GM19035 (cell line): Measurements from ENCODE around the gene POU2F2.

Source experiments
- ATAC-seq: cut with Tn5 transposase; IDR thresholded peaks from one replicate; pipeline ENCODE4 v1.9.1; 2021; ENCODE audit not compliant: unreplicated experiment

POU2F2 gene

GRCh38 chr19:42081584-42082203 lies 50.6 kb downstream of the POU2F2 start:
- ATAC-seq = no peak

GRCh38 chr19:42080764-42081375 lies 51.4 kb downstream of the POU2F2 start:
- ATAC-seq = no peak

- ATAC-seq = no peak
These were observed 52.1 kb downstream of the POU2F2 start for GRCh38 chr19:42079886-42080763.

- no peak for ATAC-seq
These were observed 53.0 kb downstream of the POU2F2 start for GRCh38 chr19:42079276-42079669.

DNA sequence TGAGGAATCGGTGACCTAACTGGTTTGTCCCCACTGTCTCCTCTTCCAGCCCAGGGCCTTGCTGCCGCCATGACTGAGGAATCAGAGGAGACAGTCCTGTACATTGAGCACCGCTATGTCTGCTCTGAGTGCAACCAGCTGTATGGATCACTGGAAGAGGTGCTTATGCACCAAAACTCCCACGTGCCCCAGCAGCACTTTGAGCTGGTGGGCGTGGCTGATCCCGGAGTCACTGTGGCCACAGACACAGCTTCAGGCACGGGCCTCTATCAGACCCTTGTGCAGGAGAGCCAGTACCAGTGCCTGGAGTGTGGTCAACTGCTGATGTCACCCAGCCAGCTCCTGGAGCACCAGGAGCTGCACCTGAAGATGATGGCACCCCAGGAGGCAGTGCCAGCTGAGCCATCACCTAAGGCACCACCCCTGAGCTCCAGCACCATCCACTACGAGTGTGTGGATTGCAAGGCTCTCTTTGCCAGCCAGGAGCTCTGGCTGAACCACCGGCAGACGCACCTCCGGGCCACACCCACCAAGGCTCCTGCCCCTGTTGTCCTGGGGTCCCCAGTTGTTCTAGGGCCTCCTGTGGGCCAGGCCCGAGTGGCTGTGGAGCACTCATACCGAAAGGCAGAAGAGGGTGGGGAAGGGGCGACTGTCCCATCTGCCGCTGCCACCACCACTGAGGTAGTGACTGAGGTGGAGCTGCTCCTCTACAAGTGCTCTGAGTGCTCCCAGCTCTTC lies 53.5 kb downstream of the POU2F2 start:
- no peak for ATAC-seq

GRCh38 chr19:42078058-42078457 lies 54.2 kb downstream of the POU2F2 start:
- no peak for ATAC-seq

DNA sequence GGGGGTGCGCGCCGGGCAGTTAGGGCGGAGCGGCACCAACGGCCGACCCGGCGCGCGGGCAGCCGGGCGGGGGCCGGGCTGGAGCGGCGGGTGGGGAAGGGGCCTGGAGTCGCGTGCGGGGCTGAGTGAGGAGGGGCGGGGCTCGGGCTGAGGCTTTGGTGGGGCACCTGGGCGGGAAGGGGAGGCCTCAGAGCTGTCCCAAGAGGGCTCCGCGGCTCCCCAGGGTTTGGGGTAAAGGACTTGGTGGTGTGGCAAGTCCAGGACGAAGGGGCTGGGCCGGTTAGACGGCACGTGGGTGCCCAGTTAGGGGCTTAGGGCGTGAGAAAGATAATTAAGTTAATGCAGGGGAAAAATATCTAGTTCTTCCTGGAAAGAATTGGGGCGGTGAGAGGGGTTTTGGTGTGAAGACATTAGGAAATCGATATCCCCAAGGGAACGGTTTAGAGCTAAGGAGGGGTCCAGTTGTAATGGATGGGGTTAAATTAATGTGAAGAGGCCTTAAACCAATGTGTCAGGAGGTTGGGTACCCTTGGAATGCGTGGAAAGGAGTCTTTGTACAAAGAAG lies 55.8 kb downstream of the POU2F2 start:
- ATAC-seq = no peak

DNA sequence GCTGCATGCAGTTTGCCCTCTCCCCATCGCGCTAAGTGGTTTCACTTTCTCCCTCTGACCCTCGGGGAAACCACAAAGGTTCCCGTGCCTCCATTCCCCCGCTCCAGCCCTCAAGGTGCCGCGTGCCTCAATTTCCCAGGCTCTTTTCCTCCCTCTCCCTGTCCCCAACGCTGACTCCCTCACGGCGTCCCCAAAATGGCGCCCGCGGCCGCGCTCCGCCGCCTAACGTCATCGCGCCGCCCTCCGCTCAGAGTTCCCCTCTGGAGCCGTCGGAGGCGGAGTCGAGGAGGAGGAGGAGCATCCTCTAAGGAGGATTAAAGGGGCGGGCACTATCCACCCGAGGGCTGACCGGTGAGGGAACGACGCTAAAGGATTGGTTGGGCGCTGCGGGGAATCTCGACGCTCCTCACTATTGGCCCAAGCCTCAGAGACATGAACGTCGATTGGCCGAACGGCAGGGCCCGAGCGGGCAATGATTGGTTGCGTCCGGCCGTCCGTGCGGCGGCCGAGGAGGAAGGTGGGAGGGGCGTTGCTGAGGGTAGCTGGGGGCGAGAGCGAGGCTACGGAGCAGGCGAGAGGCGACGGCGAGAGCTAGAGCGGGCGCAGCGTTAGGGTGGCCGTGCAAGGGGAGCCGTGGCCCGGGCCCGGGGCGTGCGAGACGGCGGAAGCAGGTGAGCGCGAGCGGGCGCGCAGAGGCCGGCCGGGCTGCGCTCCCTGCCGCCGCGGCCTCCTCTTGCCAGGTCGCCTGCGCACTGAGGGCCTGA lies 56.4 kb downstream of the POU2F2 start, which contains the start of gene ZNF574:
Gene ZNF574, plus strand, starts transcription at position 551 of the 764 bp plus-strand sequence. CDS start 2,441 bp downstream, outside the sequence.
- peak; percentile 94 for ATAC-seq

DNA sequence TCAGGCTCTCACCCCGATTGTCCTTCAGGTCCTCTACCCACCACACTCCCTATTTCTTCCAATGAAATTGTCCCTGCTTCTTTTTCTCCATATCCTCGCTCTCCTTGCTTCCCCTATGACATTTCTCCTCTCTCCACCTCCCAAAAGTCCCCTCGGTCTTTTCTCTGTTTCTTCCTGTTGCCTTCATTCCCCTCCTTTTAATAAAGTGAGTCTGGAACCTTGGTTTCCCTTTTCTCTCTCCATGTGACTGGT lies 57.0 kb downstream of the POU2F2 start:
- no peak for ATAC-seq

GRCh38 chr19:42074513-42075363 lies 57.5 kb downstream of the POU2F2 start:
- ATAC-seq = no peak

DNA sequence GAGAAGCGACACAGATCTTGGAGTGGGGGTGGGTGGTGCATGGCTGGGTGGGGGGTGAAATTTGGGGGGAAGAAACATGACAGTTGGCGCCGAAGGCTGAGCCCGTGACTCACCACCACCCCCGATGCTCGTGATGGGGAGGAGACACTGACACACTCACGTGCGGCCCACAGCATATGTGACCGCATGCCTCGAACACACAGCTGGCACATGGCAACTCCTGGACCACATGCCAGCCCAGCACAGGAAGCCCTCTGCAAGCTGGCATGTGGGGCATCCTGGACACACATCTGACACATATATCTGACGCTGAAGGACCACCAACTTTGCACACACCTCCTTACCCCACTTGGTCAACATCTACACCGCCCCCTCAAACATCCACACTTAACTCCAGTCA lies 61.0 kb downstream of the POU2F2 start:
- no peak for ATAC-seq

DNA sequence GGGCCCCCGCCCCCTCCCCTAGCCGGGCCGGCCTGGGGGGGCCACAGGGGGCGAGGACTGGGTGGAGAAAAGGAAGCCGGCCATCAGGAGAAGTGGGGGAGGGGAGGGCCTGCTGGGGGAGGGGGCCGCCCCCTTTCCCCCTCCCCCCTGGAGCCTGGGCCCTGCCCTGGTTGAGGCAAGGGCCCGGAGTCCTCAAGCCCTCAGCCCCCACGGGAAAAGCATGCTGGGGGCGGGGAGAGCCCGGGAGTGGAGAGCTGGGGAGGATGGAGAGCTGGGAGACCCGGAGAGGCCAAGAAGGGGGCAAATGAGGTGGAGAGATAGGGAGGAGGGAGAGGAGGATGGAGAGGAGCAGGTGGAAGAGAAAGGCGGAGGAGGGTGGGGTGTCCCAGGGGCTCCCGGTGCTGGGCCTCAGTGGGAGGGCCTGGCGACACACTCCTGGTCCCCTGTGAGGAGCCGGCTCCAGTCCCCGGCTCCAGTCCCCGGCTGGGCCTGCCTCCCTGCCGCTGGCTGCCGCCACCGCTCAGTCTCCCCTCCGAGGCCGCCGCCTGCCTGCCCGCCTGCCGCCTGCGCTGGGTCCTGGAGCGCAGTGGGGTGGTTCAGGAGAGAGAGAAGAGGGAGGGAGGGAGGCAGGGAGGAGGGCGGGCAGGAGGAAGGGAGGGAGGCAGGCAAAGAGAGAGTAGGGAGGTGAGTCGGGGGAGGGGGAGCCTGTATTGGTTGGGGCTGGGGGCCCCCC lies 62.5 kb downstream of the POU2F2 start, which contains the start of gene GRIK5:
Gene GRIK5, minus strand, starts transcription at position 588 of the 733 bp plus-strand sequence. CDS start 4,436 bp downstream, outside the sequence.
- ATAC-seq = no peak

DNA sequence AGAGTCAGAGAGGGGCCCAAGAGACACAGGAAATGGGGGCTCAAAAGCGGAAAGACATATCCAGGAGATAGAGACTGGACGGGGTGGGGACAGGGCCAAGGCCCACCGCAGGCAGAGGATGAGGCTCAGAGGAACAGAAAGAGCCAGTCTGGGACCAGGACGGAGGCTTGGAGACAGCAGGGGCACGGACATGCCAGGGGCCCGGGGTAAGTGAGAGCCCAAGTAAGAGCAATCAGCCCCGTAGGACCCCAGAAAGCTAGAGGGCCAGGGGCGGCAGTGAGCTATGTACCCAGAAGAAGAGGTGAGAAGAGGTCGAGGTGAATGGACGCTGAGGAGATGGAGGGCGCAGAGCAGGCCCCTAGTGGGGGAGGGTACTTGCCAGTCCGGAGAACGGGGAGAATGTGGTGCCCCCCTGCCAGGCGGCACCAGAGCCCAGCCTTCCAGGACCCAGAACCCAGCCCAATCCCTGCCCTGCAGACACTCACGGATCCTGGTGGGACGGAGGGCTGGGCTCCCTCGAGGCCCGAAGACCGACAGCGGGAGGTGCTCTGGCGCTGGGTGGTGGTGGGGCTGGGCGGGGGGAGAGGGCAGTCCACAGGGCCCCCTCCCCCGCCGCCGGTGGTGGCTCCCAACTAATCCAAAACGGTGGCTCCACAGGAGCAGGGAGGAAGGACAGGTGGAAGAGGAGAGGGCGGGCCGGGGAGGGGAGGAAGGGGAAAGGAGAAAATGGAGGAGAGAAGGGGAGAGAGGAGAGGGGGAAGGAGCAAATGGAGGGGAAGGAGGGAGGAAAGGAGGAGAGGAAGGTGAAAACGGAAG lies 63.3 kb downstream of the POU2F2 start:
- no peak for ATAC-seq

DNA sequence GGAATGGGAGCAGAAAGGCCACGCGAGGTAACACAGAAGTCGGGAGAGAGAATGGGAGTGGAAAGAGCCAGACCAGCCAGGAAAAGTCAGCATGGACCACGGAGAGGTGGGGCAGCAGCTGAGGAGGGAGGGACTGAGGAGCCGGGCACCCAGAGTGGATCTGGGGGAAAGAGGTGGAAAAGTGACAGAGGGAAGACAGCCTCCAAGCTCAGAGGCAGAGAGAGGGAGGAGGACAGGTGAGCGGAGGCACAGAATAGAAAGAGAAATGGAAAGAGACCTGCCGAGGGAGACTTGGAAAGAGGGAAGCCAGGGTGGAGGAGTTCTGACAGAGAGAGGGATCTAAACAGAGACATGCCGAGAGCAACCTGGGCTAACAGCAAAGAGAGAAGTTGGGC lies 63.9 kb downstream of the POU2F2 start:
- ATAC-seq = no peak

DNA sequence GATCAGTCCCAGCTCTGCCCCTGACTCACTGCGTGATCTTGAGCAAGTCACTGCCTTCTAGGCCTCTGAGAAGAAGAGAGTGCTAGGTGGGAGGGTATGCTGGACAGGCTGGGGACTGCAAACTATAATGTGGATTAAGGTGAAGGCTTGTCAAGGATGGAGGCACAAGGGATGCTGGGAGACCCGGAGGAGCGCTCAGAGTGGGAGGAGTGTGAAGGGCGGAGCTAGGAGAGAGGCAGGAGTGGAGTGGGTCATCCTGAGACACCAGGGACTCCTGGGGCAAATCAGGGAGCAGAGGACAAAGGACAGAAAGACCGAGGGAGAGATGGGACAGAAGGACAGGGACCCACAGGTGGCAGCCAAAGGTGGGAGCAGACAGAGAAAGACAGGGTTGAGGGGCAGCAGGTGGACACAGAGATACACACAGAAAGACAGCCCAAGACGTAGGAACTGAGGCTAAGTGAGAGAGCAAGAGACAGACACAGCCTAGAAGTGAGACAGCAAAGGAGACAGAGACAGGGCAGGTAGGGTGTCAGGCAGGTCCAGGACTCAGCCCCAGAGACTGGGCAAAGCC lies 64.8 kb downstream of the POU2F2 start:
- ATAC-seq = no peak

GRCh38 chr19:42066075-42066754 lies 66.0 kb downstream of the POU2F2 start:
- ATAC-seq = no peak

- ATAC-seq = no peak
These were observed 66.7 kb downstream of the POU2F2 start for GRCh38 chr19:42065511-42065910.
